IMR-90 (cell line): ENCODE data around the gene VASN. TPM values are rescaled to one million over a fixed set of nuclear protein-coding genes. Genes with fewer than 3 reads are reported as not detected.

Source experiments
- ATAC-seq: fragments of 200-7000 bp; cut with Tn5 transposase; 2 replicates; pipeline ENCODE4 v1.9.1; 2020; ENCODE audit warnings: low read depth, mild to moderate bottlenecking, moderate library complexity
- BruUV-seq: library from RNA; stranded (reverse); fragments of 400-500 nt; replicated peaks from 2 replicates; lab custom pipeline; 2021; lab: Mats Ljungman, UMichigan
- CTCF ChIA-PET: fragments of 300-600 bp; formaldehyde crosslinking; extraction: SDS; loops from one replicate; lab custom pipeline; 2021; ENCODE audit warnings: antibody characterized with exemption; lab: Yijun Ruan, JAX
- POLR2A ChIA-PET: fragments of 300-600 bp; sonication (Branson Sonifier 250); formaldehyde crosslinking; loops from one replicate; lab custom pipeline; 2022; ENCODE audit warnings: antibody characterized with exemption; ENCODE audit not compliant: unreplicated experiment; lab: Charles Lee
- DNase-seq: peaks from one replicate; pipeline ENCODE4 v3.0.0; 2013
- H2AFZ ChIP-seq: replicated peaks from 2 replicates; pipeline ENCODE3; 2013; ENCODE audit warnings: low read length, mild to moderate bottlenecking; ENCODE audit not compliant: poor library complexity
- H2AK5ac ChIP-seq: 2 replicates; pipeline ENCODE4 v1.6.1; 2013; ENCODE audit warnings: low read depth, low read length, inconsistent platforms
- H2AK9ac ChIP-seq: replicated peaks from 2 replicates; pipeline ENCODE3; 2013; ENCODE audit warnings: mild to moderate bottlenecking, low read depth, low read length, moderate library complexity; ENCODE audit not compliant: poor library complexity
- H2BK120ac ChIP-seq: 2 replicates; pipeline ENCODE4 v1.6.1; 2013; ENCODE audit warnings: low read depth, low read length, inconsistent platforms
- H2BK15ac ChIP-seq: 3 replicates; pipeline ENCODE4 v1.6.1; 2013; ENCODE audit warnings: low read depth, low read length, inconsistent platforms
- H2BK20ac ChIP-seq: 2 replicates; pipeline ENCODE4 v1.6.1; 2013; ENCODE audit warnings: low read depth, mild to moderate bottlenecking, inconsistent platforms, low read length, moderate library complexity
- H2BK5ac ChIP-seq: 2 replicates; pipeline ENCODE4 v1.6.1; 2013; ENCODE audit warnings: mild to moderate bottlenecking, low read depth, low read length, inconsistent platforms; ENCODE audit not compliant: poor library complexity, severe bottlenecking
- H3K14ac ChIP-seq: replicated peaks from 2 replicates; pipeline ENCODE4 v1.6.1; 2013; ENCODE audit warnings: low read depth, low read length, inconsistent platforms
- H3K18ac ChIP-seq: 2 replicates; pipeline ENCODE4 v1.6.1; 2013; ENCODE audit warnings: low read depth, low read length, control low read depth
- H3K23ac ChIP-seq: 2 replicates; pipeline ENCODE4 v1.6.1; 2013; ENCODE audit warnings: low read depth, low read length, inconsistent platforms
- H3K27ac ChIP-seq: 2 replicates; pipeline ENCODE4 v1.5.1; 2013; ENCODE audit warnings: mild to moderate bottlenecking, control low read depth, low read length; ENCODE audit not compliant: insufficient read depth
- H3K27me3 ChIP-seq: 2 replicates; pipeline ENCODE4 v1.6.1; 2013; ENCODE audit warnings: low read length; ENCODE audit not compliant: control insufficient read depth, insufficient read depth
- H3K36me3 ChIP-seq: 2 replicates; pipeline ENCODE4 v1.6.1; 2013; ENCODE audit warnings: low read length, mixed read lengths; ENCODE audit not compliant: control insufficient read depth, insufficient read depth
- H3K4ac ChIP-seq: 2 replicates; pipeline ENCODE4 v1.6.1; 2013; ENCODE audit warnings: low read depth, low read length, inconsistent platforms
- H3K4me1 ChIP-seq: 2 replicates; pipeline ENCODE4 v1.6.1; 2013; ENCODE audit warnings: low read length, mixed read lengths; ENCODE audit not compliant: control insufficient read depth, insufficient read depth
- H3K4me2 ChIP-seq: 2 replicates; pipeline ENCODE4 v1.6.1; 2013; ENCODE audit warnings: low read depth, mild to moderate bottlenecking, control low read depth, low read length, moderate library complexity
- H3K4me3 ChIP-seq: 2 replicates; pipeline ENCODE4 v1.5.1; 2013; ENCODE audit warnings: low read depth, mild to moderate bottlenecking, control low read depth, low read length, moderate library complexity; ENCODE audit not compliant: insufficient read depth
- H3K56ac ChIP-seq: 2 replicates; pipeline ENCODE4 v1.6.1; 2013; ENCODE audit warnings: low read length, inconsistent platforms; ENCODE audit not compliant: insufficient read depth; ENCODE audit errors: extremely low read depth
- H3K79me1 ChIP-seq, 2 experiments: 2 replicates each; pipeline ENCODE4 v1.6.1; 2013; ENCODE audit warnings: low read length in 2 of 2, inconsistent platforms in 1 of 2, low read depth in 1 of 2
- H3K9ac ChIP-seq: 2 replicates; pipeline ENCODE4 v1.6.1; 2013; ENCODE audit warnings: low read depth, low read length, control low read depth
- H3K9me1 ChIP-seq: 2 replicates; pipeline ENCODE4 v1.6.1; 2013; ENCODE audit warnings: low read length, inconsistent platforms; ENCODE audit not compliant: insufficient read depth
- H3K9me3 ChIP-seq: 2 replicates; pipeline ENCODE4 v1.6.1; 2013; ENCODE audit warnings: low read length; ENCODE audit not compliant: control insufficient read depth, insufficient read depth
- H4K20me1 ChIP-seq: 2 replicates; pipeline ENCODE4 v1.6.1; 2013; ENCODE audit warnings: low read length, inconsistent platforms; ENCODE audit not compliant: insufficient read depth
- H4K5ac ChIP-seq: 2 replicates; pipeline ENCODE4 v1.6.1; 2013; ENCODE audit warnings: mild to moderate bottlenecking, low read depth, low read length, control low read depth
- H4K8ac ChIP-seq, 2 experiments: 2 replicates each; pipeline ENCODE4 v1.6.1; 2013; ENCODE audit warnings: low read depth in 2 of 2, low read length in 2 of 2, control low read depth in 1 of 2, inconsistent platforms in 1 of 2
- H4K91ac ChIP-seq: 2 replicates; pipeline ENCODE4 v1.6.1; 2013; ENCODE audit warnings: low read depth, low read length, inconsistent platforms; ENCODE audit not compliant: insufficient read depth
- BHLHE40 ChIP-seq: fragments of 150-350 bp; IDR thresholded peaks from 2 replicates; pipeline ENCODE4 v1.6.1; 2016; ENCODE audit warnings: mild to moderate bottlenecking, low read depth, low read length
- CEBPB ChIP-seq: IDR thresholded peaks from 2 replicates; pipeline ENCODE4 v1.6.1; 2012; ENCODE audit warnings: low read depth, low read length, improper control_type of control experiment
- FOS ChIP-seq: fragments of 150-350 bp; IDR thresholded peaks from 2 replicates; pipeline ENCODE4 v1.6.1; 2016; ENCODE audit warnings: low read depth, low read length
- MAFK ChIP-seq: IDR thresholded peaks from 2 replicates; pipeline ENCODE4 v1.6.1; 2012; ENCODE audit warnings: low read depth, low read length, improper control_type of control experiment
- MXI1 ChIP-seq: IDR thresholded peaks from 2 replicates; pipeline ENCODE4 v1.6.1; 2012; ENCODE audit warnings: low read depth, mild to moderate bottlenecking, low read length, moderate library complexity, borderline replicate concordance
- NFE2L2 ChIP-seq: fragments of 150-350 bp; IDR thresholded peaks from 2 replicates; pipeline ENCODE4 v1.6.1; 2016; ENCODE audit warnings: low read depth, mild to moderate bottlenecking, low read length
- POLR2A ChIP-seq: IDR thresholded peaks from 2 replicates; pipeline ENCODE4 v1.6.1; 2012; ENCODE audit warnings: mild to moderate bottlenecking, low read depth, low read length
- RAD21 ChIP-seq: IDR thresholded peaks from 2 replicates; pipeline ENCODE4 v1.6.1; 2012; ENCODE audit warnings: low read length, improper control_type of control experiment
- RFX5 ChIP-seq: IDR thresholded peaks from 2 replicates; pipeline ENCODE4 v1.8.0; 2012; ENCODE audit warnings: low read depth, mild to moderate bottlenecking, low read length, moderate library complexity
- SMC3 ChIP-seq: fragments of 150-350 bp; IDR thresholded peaks from 2 replicates; pipeline ENCODE4 v1.6.1; 2016; ENCODE audit warnings: low read depth, mild to moderate bottlenecking, antibody characterized with exemption, low read length, moderate library complexity
- WGBS, 2 experiments: methylation state at CpG; one replicate each; pipeline versions ENCODE4 v1.1.5 to v1.1.7; 2013; ENCODE audit warnings: missing lambda C conversion rate in 2 of 2; ENCODE audit not compliant: insufficient read length in 1 of 2; ENCODE audit errors: extremely low coverage in 2 of 2; 5-methylcytosine and 5-hydroxymethylcytosine counted together
- dilution Hi-C: fragments of 300-500 bp; cut with HindIII; formaldehyde crosslinking; loops from one replicate; pipeline ENCODE4 v1.14.3; 2018; ENCODE audit warnings: low sequenced_read_pairs; ENCODE audit not compliant: unreplicated experiment
- in situ Hi-C: fragments of 300-500 bp; cut with MboI; formaldehyde crosslinking; loops from 3 replicates; pipeline ENCODE4 v1.14.3; 2019; ENCODE audit warnings: low sequenced_read_pairs, inconsistent platforms, mixed read lengths
- intact Hi-C: fragments of 100-400 bp; cut with micrococcal nuclease; formaldehyde crosslinking; loops from 2 replicates; pipeline ENCODE4 v1.10.0; 2022
- polyA plus RNA-seq, 3 experiments: library from polyadenylated mRNA; depleted of rRNA; stranded (reverse); fragments of >200 nt; gene quantifications; 2 replicates each; pipeline ENCODE4 v1.2.3, GENCODE V29; 2012; ENCODE audit warnings: low replicate concordance in 1 of 3
- total RNA-seq: library from RNA; depleted of rRNA; stranded (reverse); fragments of >200 nt; gene quantifications from 2 replicates; pipeline ENCODE4 v1.2.3, GENCODE V29; 2012
- TF ChIP-seq, protein P1 (sequence below): conservative IDR thresholded peaks from 2 replicates; pipeline ENCODE4 v1.5.1; 2012; ENCODE audit warnings: mild to moderate bottlenecking, low read depth, low read length, improper control_type of control experiment
- TF ChIP-seq, protein P2 (sequence below): fragments of 150-350 bp; IDR thresholded peaks from 2 replicates; pipeline ENCODE4 v1.6.1; 2017; ENCODE audit warnings: mild to moderate bottlenecking, antibody characterized with exemption, low read length, low read depth

The VASN gene
- total and polyA plus RNA-seq, 2 of the 4 experiments (the other 2 are of a cell fraction), result 9.3 to 87.2 TPM

DNA sequence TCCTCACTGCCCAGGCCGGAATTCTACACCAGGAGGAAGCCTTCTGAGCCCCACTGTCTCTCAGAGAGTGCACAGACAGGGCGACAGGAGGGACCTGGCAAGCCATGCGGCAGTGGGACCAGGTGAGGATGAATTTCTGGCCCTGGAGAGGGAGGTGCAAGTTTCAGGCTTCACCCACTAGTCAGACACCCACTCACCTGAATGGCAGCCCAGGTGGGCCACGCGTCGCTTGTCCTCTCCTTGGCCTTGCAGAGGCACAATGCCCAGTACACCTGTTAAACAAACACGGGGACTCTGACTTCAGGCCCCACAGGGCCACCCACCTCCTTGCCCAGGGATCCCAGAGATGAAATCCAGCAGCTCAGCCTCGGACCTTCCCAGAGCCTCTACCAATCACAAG is 40.5 kb downstream of the VASN start:
- Histone ChIP-seq H2BK120ac (no peak overlapping the region), H3K23ac (no peak overlapping the region), H2BK20ac (peak overlapping the region; percentile 12; the same call in 1 of the 2 replicates), H3K27ac (no peak overlapping the region), H3K4me3 (no peak overlapping the region), H3K79me1 (peaks cover 26 to 77% of the 10 kb centered on the region in 2 experiments), H4K5ac (no peak overlapping the region), H2AK5ac (peak overlapping the region; percentile 44), H3K9me1 (peaks cover 31% of the 10 kb centered on the region), H2AK9ac (no peak overlapping the region), H4K91ac (no peak overlapping the region), H3K4ac (no peak overlapping the region), H2AFZ (peak overlapping the region; percentile 46), H4K20me1 (peaks cover 70% of the 10 kb centered on the region), H3K36me3 (peaks cover 11% of the 10 kb centered on the region), H2BK15ac (no peak overlapping the region), H2BK5ac (no peak overlapping the region), H3K18ac (no peak overlapping the region), H3K4me2 (no peak overlapping the region), H3K56ac (no peak overlapping the region), H4K8ac (no peak overlapping the region), H3K14ac (no peak overlapping the region), H3K4me1 (peaks cover 38% of the 10 kb centered on the region), H3K27me3 (no peaks in the 10 kb centered on the region), H3K9me3 (no peaks in the 10 kb centered on the region), H3K9ac (no peak overlapping the region)
- ChIA-PET POLR2A (no interaction called here), CTCF (no interaction called here)
- no TSS peak for BruUV-seq
- no peak for ATAC-seq
- no peak for TF ChIP-seq FOS
- TF ChIP-seq SMC3, result no peak
- no peak for TF ChIP-seq CEBPB
- TF ChIP-seq, protein P1, sequence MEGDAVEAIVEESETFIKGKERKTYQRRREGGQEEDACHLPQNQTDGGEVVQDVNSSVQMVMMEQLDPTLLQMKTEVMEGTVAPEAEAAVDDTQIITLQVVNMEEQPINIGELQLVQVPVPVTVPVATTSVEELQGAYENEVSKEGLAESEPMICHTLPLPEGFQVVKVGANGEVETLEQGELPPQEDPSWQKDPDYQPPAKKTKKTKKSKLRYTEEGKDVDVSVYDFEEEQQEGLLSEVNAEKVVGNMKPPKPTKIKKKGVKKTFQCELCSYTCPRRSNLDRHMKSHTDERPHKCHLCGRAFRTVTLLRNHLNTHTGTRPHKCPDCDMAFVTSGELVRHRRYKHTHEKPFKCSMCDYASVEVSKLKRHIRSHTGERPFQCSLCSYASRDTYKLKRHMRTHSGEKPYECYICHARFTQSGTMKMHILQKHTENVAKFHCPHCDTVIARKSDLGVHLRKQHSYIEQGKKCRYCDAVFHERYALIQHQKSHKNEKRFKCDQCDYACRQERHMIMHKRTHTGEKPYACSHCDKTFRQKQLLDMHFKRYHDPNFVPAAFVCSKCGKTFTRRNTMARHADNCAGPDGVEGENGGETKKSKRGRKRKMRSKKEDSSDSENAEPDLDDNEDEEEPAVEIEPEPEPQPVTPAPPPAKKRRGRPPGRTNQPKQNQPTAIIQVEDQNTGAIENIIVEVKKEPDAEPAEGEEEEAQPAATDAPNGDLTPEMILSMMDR, result no peak
- TF ChIP-seq BHLHE40, result no peak
- TF ChIP-seq, protein P2, sequence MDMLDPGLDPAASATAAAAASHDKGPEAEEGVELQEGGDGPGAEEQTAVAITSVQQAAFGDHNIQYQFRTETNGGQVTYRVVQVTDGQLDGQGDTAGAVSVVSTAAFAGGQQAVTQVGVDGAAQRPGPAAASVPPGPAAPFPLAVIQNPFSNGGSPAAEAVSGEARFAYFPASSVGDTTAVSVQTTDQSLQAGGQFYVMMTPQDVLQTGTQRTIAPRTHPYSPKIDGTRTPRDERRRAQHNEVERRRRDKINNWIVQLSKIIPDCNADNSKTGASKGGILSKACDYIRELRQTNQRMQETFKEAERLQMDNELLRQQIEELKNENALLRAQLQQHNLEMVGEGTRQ, result no peak
- TF ChIP-seq RFX5, result no peak
- no peak for TF ChIP-seq POLR2A
- TF ChIP-seq MAFK, result no peak
- no peak for TF ChIP-seq MXI1
- no peak for TF ChIP-seq NFE2L2
- no peak for TF ChIP-seq RAD21
- intact Hi-C loops (loop anchor here (10.0 kb wide), 1 partner anchor 133 kb away; no protein-coding TSS in a partner anchor), dilution Hi-C loops (no loop called here), in situ Hi-C loops (no loop called here)
- DNase-seq, result no peak
- WGBS, 2 experiments, result 100% methylated on average over 3 of the region's 8 CpGs; no CpG with 5 or more reads in 1 of the 2 experiments
